HG03280 (cell line): ENCODE data around the gene ETS2.
"Not testable (repeated sequence)": the region's sequence is repeated elsewhere in the genome, so short reads cannot be mapped to it uniquely, and the experiment has no call there.

Experiments used
- ATAC-seq: cut with Tn5 transposase; IDR thresholded peaks from one replicate; pipeline ENCODE4 v1.9.1; 2021; ENCODE audit warnings: mild to moderate bottlenecking, moderate library complexity; ENCODE audit not compliant: unreplicated experiment

Gene ETS2

DNA sequence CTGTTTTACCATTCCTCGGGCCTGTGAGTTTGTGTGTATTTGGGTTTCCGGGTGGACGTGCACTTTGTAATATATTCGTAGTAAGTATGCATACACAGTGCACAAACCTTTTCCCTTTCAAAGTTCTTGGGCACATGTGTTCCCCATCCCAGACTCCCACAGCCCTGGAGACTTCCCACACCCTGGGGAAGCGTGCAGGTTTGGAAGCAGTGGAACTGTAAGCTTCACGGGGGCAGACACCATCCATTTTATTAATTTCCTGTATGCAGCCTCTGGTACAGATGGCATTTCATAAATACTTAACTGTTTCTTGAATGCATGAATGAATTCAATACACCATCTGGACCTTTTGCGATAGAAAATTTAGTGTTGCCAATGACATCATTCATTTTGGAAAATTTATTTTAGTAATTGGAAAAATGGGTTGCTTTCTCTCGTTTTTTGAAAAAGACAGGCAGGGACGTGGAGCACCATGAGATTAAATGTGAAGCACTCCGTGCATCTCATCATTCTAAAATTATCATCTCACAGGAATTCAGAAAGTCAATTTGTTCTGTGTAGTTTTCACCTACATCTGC lies 10.8 kb downstream of the ETS2 start:
- no peak for ATAC-seq

DNA sequence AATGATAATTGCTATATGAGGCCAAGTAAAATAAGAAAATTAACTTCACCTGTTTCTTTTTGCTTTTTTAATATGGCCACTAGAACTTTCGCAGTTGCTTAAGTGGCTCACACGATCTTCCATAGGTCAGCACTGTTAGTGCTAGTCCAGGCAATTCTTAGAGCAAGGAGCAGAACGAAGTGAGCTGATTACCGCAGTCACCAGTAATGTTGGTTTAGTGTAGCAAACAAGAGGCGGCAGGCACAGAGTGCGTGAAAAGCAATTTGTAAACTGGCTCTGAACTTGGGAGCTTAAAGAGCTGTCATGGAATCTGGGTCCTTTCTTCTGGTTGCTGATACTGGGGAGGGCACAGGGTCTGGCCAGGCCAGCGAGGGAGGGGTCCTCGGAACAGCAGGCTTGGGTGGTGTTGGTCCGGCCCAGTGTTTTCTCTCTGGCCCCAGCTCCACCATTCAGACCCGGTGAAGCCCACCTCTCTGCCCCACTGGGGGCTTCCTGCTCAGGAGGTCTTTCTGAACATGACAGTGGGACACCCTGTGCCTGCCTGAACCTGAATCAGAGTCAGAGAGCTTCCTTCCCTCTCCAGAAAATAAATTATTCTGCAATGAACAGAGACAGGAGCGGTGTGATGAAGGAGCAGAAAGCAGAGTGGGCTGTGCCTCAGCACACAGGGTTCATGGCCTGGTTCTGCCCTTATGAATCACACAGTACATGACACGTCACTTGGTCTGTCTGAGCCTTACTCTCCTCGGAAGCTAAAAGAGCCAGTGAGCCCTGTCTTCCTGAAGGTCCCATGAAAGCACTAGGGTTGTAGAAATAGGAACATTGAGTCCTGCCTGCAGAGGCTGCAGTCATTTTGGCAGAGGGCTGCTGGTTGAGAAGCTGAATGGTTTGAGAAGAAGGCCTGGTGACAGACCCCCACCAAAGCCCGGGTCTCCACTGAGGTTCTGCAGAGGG lies 11.9 kb downstream of the ETS2 start:
- no peak for ATAC-seq

DNA sequence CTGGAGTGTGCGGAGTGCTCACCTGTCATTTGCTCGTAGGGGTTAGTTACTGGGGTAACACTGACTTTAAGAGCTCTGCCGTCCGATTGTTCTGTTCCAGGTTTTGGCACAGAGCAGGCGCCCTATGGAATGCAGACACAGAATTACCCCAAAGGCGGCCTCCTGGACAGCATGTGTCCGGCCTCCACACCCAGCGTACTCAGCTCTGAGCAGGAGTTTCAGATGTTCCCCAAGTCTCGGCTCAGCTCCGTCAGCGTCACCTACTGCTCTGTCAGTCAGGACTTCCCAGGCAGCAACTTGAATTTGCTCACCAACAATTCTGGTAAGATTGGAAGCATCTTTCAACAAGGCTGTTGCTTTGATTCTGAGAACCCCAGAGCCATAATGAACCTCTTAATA lies 12.6 kb downstream of the ETS2 start:
- ATAC-seq = no peak

DNA sequence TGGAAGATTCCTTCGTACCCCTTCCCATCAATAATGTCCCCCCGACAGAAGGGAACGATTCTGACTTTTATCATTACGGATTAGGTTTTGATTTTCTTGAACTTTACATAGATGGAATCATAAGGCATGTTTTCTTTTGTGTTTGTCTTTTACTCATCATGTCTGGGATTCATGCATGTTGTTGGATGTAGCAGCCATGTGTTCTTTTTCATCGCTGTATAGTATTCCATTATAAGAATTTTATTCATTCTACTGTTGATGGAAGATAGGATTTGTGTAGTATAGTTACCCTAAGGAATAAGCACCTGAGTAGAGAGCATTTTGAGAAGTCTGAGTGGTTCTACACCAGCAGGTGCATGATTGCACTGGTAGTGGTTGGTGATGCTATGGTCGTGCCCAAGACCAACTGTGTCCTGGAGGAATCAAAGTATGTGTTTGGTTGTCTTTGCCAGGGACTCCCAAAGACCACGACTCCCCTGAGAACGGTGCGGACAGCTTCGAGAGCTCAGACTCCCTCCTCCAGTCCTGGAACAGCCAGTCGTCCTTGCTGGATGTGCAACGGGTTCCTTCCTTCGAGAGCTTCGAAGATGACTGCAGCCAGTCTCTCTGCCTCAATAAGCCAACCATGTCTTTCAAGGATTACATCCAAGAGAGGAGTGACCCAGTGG lies 13.5 kb downstream of the ETS2 start:
- ATAC-seq = no peak

DNA sequence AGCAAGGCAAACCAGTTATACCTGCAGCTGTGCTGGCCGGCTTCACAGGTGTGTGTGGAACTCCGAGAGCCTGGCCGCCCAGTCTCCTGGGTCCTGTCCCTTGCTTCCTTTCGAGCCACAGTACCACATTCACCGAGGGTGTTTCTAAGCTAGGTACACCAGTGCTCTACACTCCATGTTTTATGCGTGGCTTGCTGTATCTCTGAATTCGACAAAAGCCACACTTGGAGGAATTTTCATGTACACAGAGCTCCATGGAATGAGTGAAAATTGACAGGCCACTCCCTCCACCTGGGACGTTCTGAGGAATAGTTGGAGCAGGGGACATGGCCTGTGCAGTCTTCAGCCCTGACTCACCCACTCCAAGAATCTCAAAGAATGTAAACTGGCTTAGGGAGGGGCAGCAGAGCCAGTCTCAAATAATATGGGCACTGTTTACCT lies 14.0 kb downstream of the ETS2 start:
- ATAC-seq = no peak

DNA sequence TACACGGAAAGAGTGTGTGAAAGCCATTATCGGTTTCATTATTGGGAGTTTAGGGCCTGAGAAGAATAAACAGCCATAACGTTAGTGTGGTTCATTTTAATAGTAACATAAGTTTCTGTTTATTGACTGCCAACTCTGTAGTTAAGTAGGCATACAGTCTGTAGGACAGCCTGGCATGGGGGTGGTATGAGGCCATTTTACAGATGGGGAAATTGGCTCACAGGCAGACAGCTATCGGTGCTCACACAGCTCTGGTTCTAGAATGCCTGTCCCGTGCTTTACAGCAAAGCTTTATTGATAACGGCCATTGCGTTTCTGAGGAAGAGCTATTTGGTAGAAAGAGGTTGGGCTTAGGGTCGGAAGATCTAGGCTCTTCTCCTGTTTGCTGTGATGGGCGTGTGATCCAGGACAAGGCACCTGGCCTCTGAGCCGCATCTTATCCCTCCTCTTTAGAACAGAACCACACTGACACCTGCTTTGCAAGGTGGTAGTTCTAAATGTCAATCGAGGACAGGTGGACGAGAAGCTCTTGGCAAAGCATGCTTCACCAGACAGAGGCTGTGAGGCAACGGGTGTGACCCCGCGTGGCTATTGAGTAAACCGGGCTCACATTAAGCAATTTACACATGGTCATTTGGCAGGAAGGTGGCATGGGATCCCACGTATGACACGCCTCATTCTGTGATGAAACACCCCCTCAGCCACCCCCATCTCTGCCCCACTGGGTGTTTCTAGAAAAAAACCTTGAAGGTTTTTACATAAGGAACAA lies 14.9 kb downstream of the ETS2 start:
- no peak for ATAC-seq

DNA sequence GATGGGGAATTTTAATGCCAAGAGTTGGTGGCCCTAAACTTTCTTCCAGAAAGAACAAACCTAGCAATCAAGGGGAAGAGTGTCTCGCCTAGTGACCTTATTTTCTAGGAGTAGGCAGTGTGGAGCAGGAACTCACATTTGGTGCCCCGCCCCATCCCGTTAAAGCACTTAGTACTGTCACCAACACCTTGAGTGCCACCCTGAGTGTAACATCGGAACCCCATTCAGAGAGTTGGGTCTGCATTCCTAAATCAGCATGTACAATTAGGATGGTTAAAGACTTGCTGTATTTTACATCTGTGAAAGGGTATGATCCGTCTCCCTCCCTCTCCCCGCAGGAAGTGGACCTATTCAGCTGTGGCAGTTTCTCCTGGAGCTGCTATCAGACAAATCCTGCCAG lies 15.5 kb downstream of the ETS2 start:
- no peak for ATAC-seq

DNA sequence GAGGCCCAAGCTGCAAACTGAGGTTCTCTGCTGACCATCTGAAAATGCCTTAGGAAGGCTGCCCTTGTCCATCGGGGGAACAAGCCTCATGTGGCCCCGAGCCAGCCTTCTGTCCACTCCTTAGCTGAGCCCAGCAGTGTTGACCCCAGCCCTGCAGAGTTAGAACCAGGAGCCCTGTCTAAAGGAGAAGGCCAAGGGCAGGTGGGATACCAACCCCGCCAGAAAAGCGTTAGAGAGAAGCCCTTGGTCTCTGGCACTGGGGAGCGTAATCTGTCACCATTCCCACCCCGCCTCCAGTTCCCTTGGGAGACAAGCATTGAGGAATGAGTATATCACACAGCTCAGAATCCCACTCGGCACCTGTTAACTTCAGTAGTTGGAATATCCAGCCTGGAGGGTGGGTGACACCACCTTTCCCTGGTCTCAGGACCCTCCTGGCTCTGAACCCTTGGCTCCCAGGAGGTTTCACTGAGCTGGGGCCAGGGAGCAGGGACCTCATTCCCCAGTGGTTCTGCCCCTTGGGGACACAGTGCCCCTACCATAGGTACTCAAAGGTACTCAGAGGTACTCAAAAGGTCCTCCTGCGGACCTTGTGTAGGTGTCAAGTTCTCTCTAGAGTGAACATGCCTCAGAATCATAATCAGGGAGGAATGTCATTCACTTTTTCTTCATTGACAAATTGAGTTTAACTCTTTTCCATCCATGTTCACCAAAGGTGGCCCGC lies 16.4 kb downstream of the ETS2 start:
- no peak for ATAC-seq

DNA sequence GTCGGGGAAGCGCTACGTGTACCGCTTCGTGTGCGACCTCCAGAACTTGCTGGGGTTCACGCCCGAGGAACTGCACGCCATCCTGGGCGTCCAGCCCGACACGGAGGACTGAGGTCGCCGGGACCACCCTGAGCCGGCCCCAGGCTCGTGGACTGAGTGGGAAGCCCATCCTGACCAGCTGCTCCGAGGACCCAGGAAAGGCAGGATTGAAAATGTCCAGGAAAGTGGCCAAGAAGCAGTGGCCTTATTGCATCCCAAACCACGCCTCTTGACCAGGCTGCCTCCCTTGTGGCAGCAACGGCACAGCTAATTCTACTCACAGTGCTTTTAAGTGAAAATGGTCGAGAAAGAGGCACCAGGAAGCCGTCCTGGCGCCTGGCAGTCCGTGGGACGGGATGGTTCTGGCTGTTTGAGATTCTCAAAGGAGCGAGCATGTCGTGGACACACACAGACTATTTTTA lies 17.1 kb downstream of the ETS2 start:
- ATAC-seq = no peak

DNA sequence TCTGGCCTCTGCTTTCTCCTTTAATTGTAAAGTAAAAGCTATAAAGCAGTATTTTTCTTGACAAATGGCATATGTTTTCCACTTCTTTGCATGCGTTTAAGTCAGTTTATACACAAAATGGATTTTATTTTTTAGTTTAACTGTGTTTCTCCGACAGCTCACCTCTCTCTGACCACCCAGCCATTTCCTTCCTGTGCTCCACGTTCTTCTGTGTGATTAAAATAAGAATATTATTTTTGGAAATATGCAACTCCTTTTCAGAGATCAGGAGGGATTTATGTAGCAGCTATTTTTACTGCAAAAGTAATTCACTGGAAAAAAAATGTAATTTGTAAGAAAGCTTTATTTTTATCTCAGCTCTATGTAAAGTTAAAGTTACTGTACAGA lies 18.0 kb downstream of the ETS2 start:
- ATAC-seq = no peak

DNA sequence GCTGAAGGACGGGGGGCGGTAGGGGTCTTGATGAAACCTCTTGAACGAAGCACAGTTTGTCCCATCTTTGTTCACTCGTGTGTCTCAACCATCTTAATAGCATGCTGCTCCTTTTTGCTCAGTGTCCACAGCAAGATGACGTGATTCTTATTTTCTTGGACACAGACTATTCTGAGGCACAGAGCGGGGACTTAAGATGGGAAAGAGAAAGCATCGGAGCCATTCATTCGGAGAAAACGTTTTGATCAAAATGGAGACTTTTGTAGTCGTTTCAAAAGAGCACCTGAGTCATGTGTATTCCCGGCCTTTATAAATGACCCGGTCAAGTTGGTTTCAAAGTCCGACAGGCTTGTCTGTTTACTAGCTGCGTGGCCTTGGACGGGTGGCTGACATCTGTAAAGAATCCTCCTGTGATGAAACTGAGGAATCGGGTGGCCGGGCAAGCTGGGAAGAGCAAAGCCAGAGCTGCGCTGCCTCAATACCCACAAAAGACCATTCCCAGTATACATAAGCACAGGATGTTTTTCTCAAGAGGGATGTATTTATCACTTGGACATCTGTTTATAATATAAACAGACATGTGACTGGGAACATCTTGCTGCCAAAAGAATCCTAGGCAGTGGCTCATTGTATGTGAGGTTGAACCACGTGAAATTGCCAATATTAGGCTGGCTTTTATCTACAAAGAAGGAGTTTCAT lies 18.5 kb downstream of the ETS2 start:
- ATAC-seq = no peak

DNA sequence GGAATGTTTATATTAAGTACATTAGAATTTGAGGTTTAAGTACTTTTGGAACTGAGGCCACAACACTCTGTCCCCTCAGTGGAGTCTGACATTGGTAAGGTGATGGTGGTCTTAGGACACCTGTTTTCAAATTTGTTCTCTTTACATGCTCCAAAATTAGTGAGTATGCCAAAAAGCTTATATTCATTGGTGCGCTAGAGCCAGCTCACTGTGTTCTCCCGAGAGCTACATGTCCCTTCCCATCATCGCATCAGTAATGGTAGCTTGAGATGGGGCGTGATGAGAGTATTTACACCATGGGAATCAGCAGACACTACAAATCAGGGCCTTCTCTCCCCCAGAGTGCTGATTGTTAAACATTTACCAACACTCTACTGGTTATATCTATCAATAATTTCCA lies 19.5 kb downstream of the ETS2 start:
- ATAC-seq = no peak

DNA sequence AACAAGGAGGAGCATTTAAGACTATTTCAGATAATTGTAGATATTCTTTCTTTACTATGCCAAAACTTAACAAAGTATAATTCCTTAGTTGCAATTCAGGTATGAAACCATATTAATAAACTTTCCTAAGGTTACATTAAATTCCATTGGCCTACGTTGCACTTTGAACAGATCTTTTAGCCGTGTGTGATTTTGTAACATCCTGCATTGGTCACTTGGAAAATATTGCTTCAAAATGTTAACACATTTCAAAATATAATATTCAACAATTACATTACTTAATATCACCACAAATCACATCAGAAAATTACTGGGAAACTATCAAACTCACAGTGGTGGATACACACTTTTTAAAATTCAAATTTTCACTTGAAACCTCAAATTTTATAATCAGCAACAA lies 20.2 kb downstream of the ETS2 start:
- ATAC-seq = no peak

DNA sequence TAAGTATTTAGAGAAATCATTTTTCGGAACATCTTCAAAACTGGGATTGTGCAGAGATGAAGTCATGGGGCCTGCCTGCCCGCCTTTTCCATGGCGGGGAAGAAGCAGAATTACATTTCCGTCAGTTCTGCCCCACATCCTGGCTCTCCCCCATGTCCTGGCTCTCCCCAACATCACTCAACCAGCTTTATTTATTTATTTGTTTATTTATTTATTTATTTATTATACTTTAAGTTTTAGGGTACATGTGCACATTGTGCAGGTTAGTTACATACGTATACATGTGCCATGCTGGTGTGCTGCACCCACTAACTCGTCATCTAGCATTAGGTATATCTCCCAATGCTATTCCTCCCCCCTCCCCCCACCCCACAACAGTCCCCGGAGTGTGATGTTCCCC lies 22.4 kb downstream of the ETS2 start:
- ATAC-seq = not testable (repeated sequence)

DNA sequence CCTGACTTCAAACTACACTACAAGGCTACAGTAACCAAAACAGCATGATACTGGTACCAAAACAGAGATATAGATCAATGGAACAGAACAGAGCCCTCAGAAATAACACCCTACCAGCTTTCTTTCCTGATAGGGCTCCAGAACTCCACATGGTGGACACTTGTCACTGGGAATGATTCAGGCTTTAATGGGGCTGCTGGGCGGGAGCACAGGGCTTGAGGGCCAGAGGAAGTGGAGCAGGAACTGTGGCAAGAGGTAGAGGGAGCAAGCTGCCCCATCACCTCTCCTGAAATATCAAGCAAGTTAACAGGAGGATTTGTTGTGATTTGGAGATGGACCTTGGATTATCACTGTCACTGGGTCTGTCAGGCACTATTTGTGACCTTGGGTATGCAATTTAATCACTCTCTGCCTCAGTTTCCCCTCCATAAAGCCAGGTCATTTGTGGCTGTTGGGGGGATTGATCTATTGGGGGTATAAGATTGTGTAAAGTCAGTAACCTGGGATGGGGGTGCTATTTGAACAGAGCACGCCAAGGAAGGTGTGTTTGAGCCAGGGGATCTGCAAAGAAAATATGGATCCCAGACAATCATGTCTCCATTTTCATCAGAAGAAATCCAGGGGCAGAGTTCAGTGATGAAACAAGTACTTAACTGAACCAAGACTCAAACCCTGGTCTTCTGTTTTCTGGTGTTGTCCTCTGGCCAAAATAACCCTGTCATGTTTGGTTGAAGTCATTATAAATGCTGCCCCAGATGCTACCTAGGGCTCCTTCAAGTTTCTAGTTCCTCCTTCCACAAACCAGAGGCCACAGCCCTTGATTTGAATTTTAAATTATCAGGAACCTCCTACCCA lies 25.2 kb downstream of the ETS2 start:
- peak; percentile 65 for ATAC-seq

DNA sequence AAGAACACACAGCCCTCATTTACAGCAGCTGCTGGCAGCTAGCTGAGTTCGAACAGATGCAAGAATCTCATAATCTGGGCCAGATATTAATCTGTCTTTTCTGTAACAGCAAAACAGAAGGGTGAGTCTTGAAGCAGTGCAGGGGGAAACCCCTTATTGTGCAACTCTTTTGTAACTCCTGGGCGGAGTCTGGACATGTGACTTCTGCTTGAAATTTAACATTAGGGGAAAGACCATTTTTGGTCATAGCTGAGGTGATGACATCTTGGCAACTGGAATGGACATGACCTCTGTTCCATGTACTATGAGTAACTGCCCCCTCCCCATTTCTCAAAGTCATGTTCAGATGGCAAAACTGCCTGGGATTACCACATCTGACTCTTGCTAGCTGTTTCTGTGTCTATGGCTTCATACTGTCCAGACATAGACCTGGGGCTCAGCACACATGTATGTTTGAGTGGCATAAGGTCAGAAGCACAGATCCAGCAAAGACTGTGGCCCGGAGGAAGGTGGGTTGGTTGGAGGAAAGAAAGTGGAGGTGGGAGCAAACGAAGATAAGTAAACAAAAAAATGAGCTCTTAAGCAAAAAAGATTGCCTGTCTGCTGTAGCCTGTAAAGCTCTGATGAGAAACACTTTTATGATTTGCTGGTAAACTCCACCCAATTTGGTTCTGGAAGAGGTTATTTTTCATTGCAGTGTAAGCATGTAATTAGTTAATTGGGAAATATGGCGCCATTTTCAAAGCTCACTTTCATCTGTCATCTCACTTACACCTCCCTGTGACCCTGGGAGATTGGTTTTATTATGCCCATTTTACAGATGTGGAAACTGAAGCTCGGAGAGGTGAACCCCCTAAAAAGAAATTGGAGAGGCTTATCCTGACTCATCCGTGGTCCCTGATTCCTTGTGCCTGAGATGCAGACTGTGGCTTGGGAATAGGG lies 26.1 kb downstream of the ETS2 start:
- ATAC-seq = peak; percentile 78

DNA sequence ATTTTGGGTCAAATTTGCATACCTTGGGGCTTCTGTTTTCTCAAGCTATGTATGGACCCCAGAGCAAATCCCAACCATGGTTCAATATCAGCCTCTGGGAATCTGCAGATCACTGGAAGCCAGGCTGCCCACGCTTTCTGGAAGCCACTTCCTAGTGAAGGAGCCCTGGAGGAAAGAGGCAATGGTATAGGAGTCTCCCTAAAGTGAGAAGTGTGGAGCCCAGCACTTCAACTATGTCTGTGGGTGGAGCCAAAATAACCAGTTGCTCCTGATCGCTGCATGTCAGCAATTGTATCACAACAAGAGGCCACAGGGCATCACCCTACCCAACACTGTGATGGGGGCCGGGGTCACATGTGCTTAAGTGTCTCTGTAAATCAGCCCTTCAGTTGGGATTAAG lies 26.9 kb downstream of the ETS2 start:
- ATAC-seq = no peak

DNA sequence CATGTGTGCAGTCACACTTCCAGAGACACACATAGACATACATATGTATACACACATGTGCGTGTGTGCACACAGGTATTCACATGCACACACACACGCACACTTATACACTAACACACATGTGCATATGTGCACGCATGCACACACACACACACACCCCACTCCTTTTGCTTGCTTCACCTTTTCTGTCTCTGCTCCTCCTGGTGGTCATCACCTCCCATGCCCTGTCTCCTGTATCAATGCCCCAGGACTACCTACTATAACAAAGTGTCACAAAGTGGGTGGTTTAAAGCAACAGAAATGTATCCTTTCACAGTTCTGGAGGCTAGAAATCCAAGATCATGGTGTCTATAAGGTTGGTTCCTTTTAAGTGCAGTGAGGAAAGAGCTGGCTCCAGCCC lies 27.4 kb downstream of the ETS2 start:
- no peak for ATAC-seq
